ENCODE results near the gene WWOX. TPM values are rescaled to one million over a fixed set of nuclear protein-coding genes. Genes with fewer than 3 reads are reported as not detected.
"Not testable (repeated sequence)": the region's sequence is repeated elsewhere in the genome, so short reads cannot be mapped to it uniquely, and the experiment has no call there.

The WWOX gene
- total RNA-seq, 1 donor, result 8.2 TPM

DNA sequence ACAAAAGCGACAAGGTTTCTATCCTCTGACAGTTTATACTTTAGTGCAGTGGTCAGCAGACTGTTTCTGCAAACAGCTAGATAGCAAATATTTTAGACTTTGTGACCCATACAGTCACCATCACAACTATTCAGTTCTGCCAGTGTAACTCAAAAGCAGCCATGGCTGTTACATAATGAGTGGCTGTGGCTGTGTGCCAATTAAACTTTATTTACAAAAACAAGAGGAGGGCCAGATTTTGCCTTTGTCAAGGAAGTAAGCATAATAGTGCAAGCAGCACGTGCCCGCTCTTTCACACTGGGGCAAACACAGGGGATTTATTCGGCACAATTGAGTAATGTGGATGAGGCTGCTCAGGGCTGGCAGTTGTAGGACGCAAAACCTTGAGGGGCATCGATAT, 949.6 kb downstream of the WWOX start:
- H3K4me3 ChIP-seq (ENCODE audit: low read depth, low read length), result no peak overlapping the region
- DNase-seq (ENCODE audit: low read depth), result no peak
- TF ChIP-seq, protein P1, sequence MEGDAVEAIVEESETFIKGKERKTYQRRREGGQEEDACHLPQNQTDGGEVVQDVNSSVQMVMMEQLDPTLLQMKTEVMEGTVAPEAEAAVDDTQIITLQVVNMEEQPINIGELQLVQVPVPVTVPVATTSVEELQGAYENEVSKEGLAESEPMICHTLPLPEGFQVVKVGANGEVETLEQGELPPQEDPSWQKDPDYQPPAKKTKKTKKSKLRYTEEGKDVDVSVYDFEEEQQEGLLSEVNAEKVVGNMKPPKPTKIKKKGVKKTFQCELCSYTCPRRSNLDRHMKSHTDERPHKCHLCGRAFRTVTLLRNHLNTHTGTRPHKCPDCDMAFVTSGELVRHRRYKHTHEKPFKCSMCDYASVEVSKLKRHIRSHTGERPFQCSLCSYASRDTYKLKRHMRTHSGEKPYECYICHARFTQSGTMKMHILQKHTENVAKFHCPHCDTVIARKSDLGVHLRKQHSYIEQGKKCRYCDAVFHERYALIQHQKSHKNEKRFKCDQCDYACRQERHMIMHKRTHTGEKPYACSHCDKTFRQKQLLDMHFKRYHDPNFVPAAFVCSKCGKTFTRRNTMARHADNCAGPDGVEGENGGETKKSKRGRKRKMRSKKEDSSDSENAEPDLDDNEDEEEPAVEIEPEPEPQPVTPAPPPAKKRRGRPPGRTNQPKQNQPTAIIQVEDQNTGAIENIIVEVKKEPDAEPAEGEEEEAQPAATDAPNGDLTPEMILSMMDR (IDR thresholded peaks at IDR 0.05; ENCODE audit: insufficient read depth, low read depth, low read length), result no peak

DNA sequence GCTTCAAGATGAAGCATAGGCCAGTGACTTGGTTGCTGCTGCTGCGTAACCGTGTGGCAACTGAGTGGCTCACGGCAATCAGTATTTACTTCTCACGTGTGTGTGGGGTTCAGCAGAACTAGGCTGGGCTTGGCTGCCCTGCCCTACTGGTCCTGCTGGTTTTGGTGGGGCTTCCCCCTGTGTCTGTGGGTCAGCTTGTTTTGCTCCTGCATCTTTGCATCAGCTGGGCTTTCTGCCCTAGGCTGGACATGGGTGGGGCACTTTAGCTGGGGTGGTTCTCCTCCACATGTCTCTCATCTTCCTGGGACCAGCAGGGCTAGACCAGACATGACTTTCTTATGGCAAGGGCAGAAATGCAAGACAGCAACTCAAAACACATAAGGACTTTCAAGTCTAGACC, 950.6 kb downstream of the WWOX start:
- no peak for DNase-seq (ENCODE audit: low read depth)
- no peak overlapping the region for H3K4me3 ChIP-seq (ENCODE audit: low read depth, low read length)
- TF ChIP-seq, protein P1 (IDR thresholded peaks at IDR 0.05; ENCODE audit: insufficient read depth, low read depth, low read length), result no peak

DNA sequence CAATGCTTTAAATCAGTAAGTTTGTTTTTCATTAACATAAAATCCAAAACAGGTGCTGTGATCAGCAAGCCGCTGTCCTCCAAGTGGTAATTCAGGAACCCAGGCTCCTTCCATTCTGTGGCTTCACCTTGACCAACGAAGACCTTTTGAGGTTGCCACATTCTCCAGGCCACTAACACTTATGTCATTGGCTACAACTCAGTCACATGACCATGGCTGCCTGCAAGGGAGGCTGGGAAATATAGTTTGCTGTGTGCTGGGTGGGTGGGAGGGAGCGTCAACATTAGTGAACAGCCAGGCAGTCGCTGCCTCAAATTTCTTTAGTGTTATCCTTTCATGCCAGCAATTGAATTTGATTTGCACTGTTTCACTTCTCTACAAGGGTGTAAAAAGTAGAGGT, 951.9 kb downstream of the WWOX start:
- H3K4me3 ChIP-seq (ENCODE audit: low read depth, low read length), result no peak overlapping the region
- TF ChIP-seq, protein P1 (IDR thresholded peaks at IDR 0.05; ENCODE audit: insufficient read depth, low read depth, low read length), result no peak
- no peak for DNase-seq (ENCODE audit: low read depth)

DNA sequence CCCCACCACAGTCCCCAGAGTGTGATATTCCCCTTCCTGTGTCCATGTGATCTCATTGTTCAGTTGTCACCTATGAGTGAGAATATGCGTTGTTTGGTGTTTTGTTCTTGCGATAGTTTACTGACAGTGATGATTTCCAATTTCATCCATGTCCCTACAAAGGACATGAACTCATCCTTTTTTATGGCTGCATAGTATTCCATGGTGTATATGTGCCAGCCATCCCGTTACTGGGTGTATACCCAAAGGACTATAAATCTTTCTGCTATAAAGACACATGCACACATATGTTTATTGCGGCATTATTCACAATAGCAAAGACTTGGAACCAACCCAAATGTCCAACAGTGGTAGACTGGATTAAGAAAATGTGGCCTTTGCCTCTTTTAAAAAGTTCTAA, 952.7 kb downstream of the WWOX start:
- not testable (repeated sequence) for DNase-seq (ENCODE audit: low read depth); H3K4me3 ChIP-seq (ENCODE audit: low read depth, low read length)

DNA sequence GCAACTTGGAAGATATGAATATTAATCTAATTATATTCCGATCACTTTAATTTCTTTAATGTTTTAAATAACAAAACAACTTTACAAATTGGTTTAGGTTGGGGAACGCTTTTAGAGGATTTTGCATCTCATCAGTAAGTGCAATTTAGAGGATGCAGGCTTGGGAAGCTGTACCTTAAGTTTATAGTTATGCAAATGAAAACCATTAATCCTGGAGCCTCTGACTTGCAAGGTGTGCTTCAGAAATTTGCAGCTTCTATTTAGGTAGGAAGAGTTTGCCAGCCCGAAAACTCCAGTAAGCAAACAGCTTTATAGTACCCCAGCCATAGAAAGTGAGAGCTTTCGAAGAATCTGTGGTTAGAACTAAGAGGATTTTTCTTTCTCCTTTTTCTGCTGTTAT, 954.1 kb downstream of the WWOX start:
- DNase-seq (ENCODE audit: low read depth), result no peak
- H3K4me3 ChIP-seq (ENCODE audit: low read depth, low read length), result no peak overlapping the region
- TF ChIP-seq, protein P1 (IDR thresholded peaks at IDR 0.05; ENCODE audit: insufficient read depth, low read depth, low read length), result no peak

DNA sequence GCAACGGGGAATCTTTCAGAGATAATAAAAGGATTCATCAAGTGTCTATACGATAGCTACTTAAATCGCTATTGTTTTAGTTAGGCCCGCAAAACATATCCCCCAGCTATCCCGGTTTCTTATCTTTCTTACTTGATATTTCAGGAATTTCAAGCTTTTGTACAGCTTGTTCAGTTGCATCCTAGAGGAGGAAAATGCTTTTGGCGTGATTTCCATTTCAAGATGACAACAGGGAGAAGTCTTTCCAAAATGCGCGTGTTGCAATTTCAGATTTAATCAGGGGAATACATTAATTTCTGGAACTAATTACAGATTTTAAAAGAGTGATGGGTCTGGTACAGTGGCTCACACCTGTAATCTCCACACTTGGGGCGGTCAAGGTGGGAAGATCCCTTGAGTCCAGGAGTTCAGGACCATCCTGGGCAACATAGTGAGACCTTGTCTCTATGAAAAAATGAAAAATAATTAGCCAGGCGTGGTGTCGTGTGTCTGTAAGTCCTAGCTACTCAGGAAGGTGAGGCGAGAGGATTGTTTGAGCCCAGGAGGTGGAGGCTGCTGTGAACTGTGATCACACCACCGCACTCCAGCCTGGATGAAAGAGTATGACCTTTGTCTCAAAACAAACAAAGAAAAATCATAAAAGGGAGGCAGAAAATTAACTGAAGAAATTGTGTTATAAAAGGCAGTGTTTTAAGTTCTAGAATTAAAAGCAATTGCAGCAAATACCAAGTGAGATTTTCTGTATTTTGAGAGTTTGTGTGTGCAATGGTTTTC, 954.9 kb downstream of the WWOX start:
- TF ChIP-seq, protein P1 (IDR thresholded peaks at IDR 0.05; ENCODE audit: insufficient read depth, low read depth, low read length), result no peak
- no peak overlapping the region for H3K4me3 ChIP-seq (ENCODE audit: low read depth, low read length)
- DNase-seq (ENCODE audit: low read depth), result no peak

DNA sequence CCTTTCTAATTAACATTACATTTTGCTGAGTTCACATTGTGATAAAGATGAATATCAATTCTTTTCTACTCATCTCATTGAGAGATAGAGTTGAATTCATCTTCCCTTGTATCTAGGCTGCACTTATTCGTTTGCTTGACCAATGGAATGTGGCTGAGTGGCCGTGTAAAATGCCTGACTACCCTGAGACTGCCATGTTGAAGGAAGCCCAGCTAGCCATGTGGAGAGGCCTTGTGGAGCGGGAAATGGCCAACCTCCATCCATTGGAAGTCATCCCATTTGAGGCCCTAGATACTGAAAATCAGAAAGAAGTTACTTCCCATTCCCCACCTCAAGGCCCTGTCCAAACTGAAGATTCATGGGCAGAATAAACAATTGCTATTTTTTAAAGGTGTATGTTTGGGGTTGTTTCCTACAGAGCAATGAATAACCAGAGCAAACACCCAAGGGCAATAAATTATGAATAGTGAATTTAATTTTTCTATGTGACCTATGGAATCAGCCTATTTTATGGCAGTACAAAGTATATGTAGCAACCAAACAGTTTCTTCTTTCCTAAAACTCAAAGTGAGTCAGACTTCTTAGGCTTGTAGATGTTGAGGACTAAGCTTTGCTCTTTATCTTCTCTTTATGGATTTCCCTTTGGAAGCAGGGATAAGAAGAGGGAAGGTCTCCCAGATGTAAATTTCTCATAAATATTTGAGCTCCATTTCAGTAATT, 956.0 kb downstream of the WWOX start:
- H3K4me3 ChIP-seq (ENCODE audit: low read depth, low read length), result no peak overlapping the region
- TF ChIP-seq, protein P1 (IDR thresholded peaks at IDR 0.05; ENCODE audit: insufficient read depth, low read depth, low read length), result no peak
- no peak for DNase-seq (ENCODE audit: low read depth)
